ENCODE results near the gene CHST13.

GRCh38 chr3:126551839-126552687 lies 28.1 kb downstream of the CHST13 start:
- no peak for TF ChIP-seq CTCF (IDR thresholded peaks at IDR 0.05)
- TF ChIP-seq POLR2A (IDR thresholded peaks at IDR 0.05) = no peak
